GDM1 (cell line): Measurements from ENCODE around the gene SLFN12.
"Not testable (repeated sequence)": the region's sequence is repeated elsewhere in the genome, so short reads cannot be mapped to it uniquely, and the experiment has no call there.

Experiments used
- DNase-seq: peaks from one replicate; lab custom pipeline; 2025; lab: John Stamatoyannopoulos, UW

SLFN12 gene

GRCh38 chr17:35407531-35407930, 24.8 kb downstream of the SLFN12 start:
- no peak for DNase-seq

DNA sequence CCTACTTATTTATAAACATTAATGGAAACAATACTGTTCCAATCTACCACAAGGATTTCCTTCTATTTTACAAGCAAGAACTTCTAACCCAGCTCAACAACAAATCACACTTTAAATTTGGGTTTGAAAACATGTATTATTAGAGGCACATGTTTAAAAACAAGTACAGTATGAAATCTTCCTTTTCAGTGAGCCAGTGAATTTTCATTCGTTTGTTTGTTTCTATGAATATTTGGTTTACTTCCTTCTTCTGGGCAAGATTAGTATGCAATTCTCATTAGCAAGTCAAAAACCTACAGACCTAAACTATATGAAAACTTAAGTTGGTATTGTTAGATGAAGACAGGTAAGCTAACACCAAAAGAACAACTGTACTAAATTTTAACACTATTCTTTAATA, 25.7 kb downstream of the SLFN12 start:
- no peak for DNase-seq

DNA sequence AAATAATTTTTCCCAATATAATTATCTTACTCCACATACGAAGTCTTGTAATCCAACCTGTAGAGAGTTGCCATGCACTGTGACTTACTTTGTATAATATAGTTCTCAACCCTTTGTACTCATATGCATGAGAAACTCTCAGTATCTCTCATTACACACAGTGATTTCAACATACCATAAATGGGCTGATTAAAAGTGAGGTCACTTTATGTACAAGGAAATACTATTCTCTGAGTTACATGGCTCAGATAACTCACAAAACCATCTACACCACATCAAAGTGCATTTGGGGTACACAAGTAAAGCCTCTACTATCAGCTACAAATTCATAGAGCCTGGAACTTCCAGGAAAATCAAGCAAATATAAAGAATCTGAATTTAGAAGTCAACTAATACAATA, 27.9 kb downstream of the SLFN12 start:
- DNase-seq: no peak

DNA sequence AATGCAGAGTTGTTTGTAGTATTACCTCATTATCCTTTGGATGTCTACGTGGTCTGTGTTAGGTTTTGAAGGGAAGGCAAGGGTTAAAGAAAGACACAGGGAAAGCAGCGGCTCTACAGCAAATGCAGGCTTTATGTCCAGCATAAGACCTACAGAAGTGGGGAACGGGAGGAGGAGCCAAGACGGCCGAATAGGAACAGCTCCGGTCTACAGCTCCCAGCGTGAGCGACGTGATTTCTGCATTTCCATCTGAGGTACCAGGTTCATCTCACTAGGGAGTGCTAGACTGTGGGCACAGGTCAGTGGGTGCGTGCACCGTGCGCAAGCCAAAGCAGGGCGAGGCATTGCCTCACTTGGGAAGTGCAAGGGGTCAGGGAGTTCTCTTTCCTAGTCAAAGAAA, 38.5 kb downstream of the SLFN12 start:
- DNase-seq: not testable (repeated sequence)

- DNase-seq: no peak
These were observed 41.6 kb downstream of the SLFN12 start for GRCh38 chr17:35390663-35391062.

- no peak for DNase-seq
These were observed 42.1 kb downstream of the SLFN12 start for GRCh38 chr17:35390156-35390555.

- no peak for DNase-seq
These were observed 44.8 kb downstream of the SLFN12 start for GRCh38 chr17:35387496-35387895.

DNA sequence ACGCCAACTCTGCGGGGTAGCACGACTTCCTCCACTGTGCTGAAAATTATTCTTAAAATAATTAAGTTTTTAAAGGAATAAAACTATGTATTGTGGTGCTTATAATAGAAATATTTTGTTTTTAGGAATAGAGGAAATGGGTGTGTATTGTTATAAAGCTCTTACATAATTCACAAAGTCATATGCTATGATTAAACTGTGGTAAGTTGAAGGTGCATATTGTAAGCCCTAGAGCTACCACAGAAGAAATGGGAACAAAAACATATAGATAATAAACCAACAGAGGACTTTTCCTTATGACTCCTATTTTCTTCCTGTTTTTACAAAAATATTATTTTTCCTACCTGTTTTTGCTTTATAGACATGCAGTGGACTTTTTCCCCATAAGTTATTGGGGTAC, 54.6 kb downstream of the SLFN12 start:
- DNase-seq: no peak

DNA sequence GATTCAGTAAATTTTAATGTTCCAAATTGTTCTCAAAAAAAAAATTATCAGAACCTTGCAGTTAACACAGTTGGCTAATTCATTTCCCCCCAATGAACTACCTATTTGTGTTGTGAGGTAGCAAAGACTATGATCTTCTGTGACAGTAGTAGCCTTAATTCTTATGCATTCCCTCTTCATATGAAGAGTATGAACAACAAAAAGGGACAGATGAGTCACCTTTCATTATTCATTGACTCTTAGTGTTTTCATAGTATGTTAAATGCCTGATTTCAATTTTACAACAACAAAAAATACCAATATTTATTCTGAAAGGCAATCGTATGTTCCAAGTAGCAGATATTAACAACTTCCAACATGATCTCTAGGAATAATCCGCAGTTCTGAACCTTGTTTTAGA, 55.2 kb downstream of the SLFN12 start:
- no peak for DNase-seq

- no peak for DNase-seq
These were observed 56.1 kb downstream of the SLFN12 start for GRCh38 chr17:35376245-35376644.

DNA sequence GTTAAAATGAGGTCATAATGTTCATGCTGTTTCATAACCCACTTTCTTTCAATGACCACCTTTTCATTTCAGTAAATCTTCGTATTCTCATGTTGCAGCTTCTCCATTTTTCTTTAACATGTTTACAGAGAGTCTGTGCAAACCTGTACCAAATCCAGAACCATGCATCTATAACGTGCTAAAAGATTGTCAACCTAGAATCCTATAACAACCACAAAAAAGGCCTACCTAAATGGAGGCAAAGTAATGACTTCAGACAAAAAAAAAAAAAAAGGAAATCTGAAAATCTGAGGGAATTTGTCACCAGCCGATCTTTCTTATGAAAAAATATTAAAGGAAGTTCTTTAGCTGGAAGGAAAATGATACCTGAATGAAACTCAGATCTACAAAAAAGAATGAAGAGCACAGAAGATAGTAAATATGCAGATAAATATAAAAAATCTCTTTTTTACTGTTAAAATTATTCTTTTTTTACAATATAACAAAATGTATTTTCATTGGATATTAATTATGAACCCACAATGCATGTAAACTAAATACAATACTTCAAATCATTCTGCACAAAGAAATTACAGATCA, 57.4 kb downstream of the SLFN12 start:
- no peak for DNase-seq

DNA sequence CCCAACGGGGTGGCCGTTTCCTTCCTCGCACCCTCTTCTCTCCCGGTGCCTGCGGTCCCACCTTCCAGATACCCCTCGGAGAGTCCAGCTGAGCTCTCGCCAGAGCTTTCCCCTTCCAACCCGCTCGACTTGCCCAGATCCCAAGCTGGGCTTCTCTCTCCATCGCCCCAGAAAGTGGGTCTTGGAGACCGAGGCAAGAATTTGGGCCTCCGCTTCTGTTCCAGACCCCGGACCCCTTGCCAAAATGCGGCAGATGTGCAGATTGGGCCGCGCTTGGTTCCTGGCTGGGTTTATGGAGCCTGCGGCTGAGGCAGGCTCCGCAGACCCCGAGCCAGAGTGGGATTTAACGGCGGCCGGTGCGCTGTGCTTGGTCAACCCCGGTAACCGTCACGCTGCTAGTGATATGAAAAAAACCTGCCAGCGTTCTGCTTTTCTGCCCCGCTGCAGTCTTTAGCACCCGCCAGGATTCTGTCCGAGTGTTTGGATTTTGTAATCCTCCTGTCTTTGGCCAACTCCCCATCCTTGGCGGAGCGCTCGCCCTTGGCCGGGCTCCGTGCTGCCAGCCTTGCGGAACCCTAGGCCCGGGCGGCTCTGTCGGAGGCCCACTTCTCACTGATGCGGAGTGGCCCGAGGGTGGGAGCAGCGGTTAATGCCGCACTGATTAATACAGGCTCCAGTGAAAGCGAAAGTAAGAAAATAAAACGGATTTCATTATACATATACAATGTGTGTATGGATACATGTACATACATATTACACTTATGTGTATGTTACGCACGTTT, 58.1 kb downstream of the SLFN12 start:
- DNase-seq: no peak

GRCh38 chr17:35373534-35373983, 58.7 kb downstream of the SLFN12 start, which contains the start of gene SLFN11:
Gene SLFN11 (minus strand): TSS chr17:35373621. CDS start chr17:35363807, 9,814 bp downstream.
- DNase-seq: peak; percentile 81

GRCh38 chr17:35372846-35373533, 59.3 kb downstream of the SLFN12 start:
- no peak for DNase-seq

- no peak for DNase-seq
These were observed 60.4 kb downstream of the SLFN12 start for GRCh38 chr17:35371934-35372333.

DNA sequence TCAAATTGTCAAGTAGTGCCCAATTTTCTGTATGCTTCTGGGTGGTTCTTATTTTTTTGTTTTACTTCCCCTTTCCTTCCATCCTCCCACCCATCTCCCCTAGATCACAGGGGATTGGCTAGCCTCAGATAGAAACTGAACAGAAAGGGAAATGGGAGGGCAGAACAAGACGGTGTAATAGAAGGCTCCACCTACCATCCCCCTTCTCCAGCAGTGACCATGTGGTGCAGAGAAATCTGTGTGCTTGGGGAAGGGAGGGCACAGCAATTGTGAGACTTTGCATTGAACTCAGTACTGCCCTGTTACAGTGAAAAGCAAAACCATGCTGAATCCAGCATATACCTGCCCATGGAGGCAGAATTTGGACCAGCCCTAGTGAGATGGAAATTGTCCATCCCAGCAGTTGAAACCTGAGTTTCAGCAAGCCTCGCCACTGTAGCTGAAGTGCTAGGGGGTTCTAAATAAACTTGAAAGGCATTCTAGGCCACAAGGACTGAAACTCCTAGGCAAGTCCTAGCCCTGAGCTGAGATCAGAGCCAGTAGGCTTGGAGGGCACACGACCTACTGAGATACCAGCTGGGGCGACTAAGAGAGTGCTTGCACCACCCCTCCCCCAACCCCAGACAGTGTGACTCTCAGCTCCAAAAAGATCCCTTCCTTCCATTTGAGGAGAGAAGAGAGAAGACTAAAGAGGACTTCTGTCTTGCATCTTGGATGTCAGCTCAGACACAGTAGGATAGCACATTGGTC, 64.0 kb downstream of the SLFN12 start:
- peak; percentile 77 for DNase-seq

DNA sequence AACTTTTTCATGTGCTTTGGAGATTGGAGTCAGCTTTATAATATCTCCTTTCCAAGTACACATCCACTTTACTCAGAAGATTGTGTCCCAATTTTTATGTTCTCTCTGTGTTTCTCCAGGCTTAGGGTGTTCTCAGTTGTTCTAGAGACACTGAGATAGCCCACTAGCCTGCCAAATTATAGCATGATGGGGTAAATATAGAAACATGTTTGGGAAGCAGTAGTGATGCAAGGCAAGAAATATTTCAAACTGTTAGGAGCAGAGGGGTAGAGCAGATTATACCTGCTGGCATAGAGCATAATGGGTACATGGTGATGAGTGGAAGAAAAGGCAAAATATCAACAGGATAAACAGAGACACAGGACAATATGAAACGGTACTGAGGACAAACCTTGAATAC, 71.3 kb downstream of the SLFN12 start:
- DNase-seq: no peak
